IPS DF 6.9 (cell line): ENCODE data around the gene SFTA2.
A peak's percentile ranks its signal among the peaks of the same experiment; 100 is the strongest.

ENCODE experiments used
- DNase-seq: peaks from one replicate; pipeline ENCODE4 v3.0.0-alpha.2; 2013; ENCODE audit warnings: low read depth, low spot score
- H3K27ac ChIP-seq: one replicate; pipeline ENCODE4 v1.5.1; 2013; ENCODE audit warnings: low read length, control low read depth
- H3K27me3 ChIP-seq: 2 replicates; pipeline ENCODE4 v1.6.1; 2013; ENCODE audit warnings: mild to moderate bottlenecking, low read length; ENCODE audit not compliant: control insufficient read depth, insufficient read depth
- H3K36me3 ChIP-seq: 2 replicates; pipeline ENCODE4 v1.6.1; 2013; ENCODE audit warnings: low read length; ENCODE audit not compliant: control insufficient read depth, insufficient read depth
- H3K4me1 ChIP-seq: 2 replicates; pipeline ENCODE4 v1.6.1; 2013; ENCODE audit warnings: low read length; ENCODE audit not compliant: control insufficient read depth, insufficient read depth
- H3K4me3 ChIP-seq: 2 replicates; pipeline ENCODE4 v1.5.1; 2013; ENCODE audit warnings: mild to moderate bottlenecking, low read length
- H3K9me3 ChIP-seq: 2 replicates; pipeline ENCODE4 v1.6.1; 2013; ENCODE audit warnings: low read length, inconsistent platforms; ENCODE audit not compliant: control insufficient read depth, insufficient read depth
- WGBS: extraction: QIAGEN DNeasy Blood & Tissue Kit; methylation state at CpG from one replicate; pipeline ENCODE4 v1.1.7; 2013; ENCODE audit warnings: mixed read lengths, missing lambda C conversion rate; ENCODE audit not compliant: insufficient read length, insufficient coverage; 5-methylcytosine and 5-hydroxymethylcytosine counted together

The SFTA2 gene

GRCh38 chr6:30884521-30885480 lies 47.2 kb downstream of the SFTA2 start:
- H3K9me3 ChIP-seq, result no peaks in the 10 kb centered on the region
- DNase-seq, result no peak
- whole genome bisulfite sequencing, result no CpG with 5 or more reads among the region's 59 CpGs
- no peaks in the 10 kb centered on the region for H3K27me3 ChIP-seq
- H3K27ac ChIP-seq, result no peak overlapping the region
- H3K4me1 ChIP-seq, result peaks cover 20% of the 10 kb centered on the region
- peaks cover 8% of the 10 kb centered on the region; the same call in 1 of the 2 replicates for H3K36me3 ChIP-seq
- H3K4me3 ChIP-seq, result peak overlapping the region; percentile 73; the same call in 1 of the 2 replicates

- Histone ChIP-seq H3K36me3 (0 out of 2 replicates have a peak, but pooled peaks cover under 1% of the 10 kb centered on the region), H3K27me3 (no peaks in the 10 kb centered on the region), H3K27ac (no peak within 1 kb of the TSS), H3K4me3 (peak within 1 kb of the TSS; percentile 73), H3K9me3 (no peaks in the 10 kb centered on the region), H3K4me1 (peaks cover 20% of the 10 kb centered on the region)
- no CpG with 5 or more reads among the region's 62 CpGs for WGBS
- DNase-seq, result no peak
Observed at GRCh38 chr6:30883685-30884520, 48.1 kb downstream of the SFTA2 start, which contains the start of gene DDR1. TSS of gene DDR1 (plus strand) at chr6:30884519. CDS start at chr6:30888730, 4,211 bp downstream.

- DNase-seq, result no peak
- peak overlapping the region; percentile 73; the same call in 1 of the 2 replicates for H3K4me3 ChIP-seq
- H3K4me1 ChIP-seq, result peaks cover 20% of the 10 kb centered on the region
Observed at GRCh38 chr6:30882759-30883684, 48.9 kb downstream of the SFTA2 start.

GRCh38 chr6:30882204-30882758 lies 49.7 kb downstream of the SFTA2 start:
- H3K36me3 ChIP-seq, result no peaks in the 10 kb centered on the region
- no peaks in the 10 kb centered on the region for H3K27me3 ChIP-seq
- H3K4me3 ChIP-seq, result no peak overlapping the region; the same call in 1 of the 2 replicates
- H3K9me3 ChIP-seq, result no peaks in the 10 kb centered on the region
- no CpG with 5 or more reads among the region's 8 CpGs for WGBS
- no peak overlapping the region for H3K27ac ChIP-seq
- H3K4me1 ChIP-seq, result peaks cover 20% of the 10 kb centered on the region
- no peak for DNase-seq

More at GRCh38 chr6:30882759-30883684, 48.9 kb downstream of the SFTA2 start:
- H3K27ac ChIP-seq, result no peak overlapping the region
- WGBS, result no CpG with 5 or more reads among the region's 15 CpGs
- no peaks in the 10 kb centered on the region for H3K36me3 ChIP-seq
- H3K9me3 ChIP-seq, result no peaks in the 10 kb centered on the region
- no peaks in the 10 kb centered on the region for H3K27me3 ChIP-seq

- no CpG with 5 or more reads among the region's 14 CpGs for WGBS
- no peaks in the 10 kb centered on the region for H3K9me3 ChIP-seq
- H3K36me3 ChIP-seq, result no peaks in the 10 kb centered on the region
- no peaks in the 10 kb centered on the region for H3K27me3 ChIP-seq
- H3K4me3 ChIP-seq, result no peak overlapping the region
- H3K4me1 ChIP-seq, result peaks cover 17% of the 10 kb centered on the region
- DNase-seq, result no peak
- H3K27ac ChIP-seq, result no peak overlapping the region
Observed at GRCh38 chr6:30881392-30882203, 50.4 kb downstream of the SFTA2 start.
